ENCODE measurements around the gene CNST. TPM values are rescaled to one million over a fixed set of nuclear protein-coding genes. Genes with fewer than 3 reads are reported as not detected.

CNST gene
- total and polyA plus RNA-seq, 2 of the 13 experiments (the other 11 are each of a cell fraction or from before 2014, with no cell fraction given): 6.3 to 12.4 TPM

DNA sequence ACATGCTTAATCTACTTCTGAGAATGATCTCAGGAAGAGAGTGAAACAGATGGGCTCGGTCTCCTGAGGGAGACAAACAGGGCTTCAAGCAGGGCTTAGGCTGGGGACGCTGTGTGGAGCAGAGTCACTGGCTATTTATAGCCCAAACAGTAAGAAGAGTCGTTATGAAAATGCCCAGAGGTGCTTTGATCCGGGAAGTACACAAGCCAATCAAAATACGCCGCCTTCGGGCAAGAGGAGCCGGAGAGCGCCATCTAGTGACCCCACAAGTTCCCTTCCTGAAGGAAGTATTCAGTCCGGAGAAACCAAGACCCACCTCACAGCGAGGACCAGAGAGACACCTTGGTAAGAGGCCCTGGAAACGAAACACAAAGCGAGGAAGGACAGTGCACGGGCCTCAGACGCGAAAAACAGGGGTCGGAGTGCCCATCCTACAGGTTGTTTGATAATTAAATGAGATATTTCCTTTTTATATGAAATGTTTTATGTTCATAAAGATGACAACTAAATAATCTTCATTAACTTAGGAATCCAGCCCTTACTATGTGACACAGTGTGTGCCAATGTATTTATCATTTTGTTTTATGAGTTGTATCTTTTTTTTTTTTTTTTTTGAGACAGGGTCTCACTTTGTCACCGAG, 133.0 kb downstream of the CNST start (continued):
- TF ChIP-seq, protein P1, sequence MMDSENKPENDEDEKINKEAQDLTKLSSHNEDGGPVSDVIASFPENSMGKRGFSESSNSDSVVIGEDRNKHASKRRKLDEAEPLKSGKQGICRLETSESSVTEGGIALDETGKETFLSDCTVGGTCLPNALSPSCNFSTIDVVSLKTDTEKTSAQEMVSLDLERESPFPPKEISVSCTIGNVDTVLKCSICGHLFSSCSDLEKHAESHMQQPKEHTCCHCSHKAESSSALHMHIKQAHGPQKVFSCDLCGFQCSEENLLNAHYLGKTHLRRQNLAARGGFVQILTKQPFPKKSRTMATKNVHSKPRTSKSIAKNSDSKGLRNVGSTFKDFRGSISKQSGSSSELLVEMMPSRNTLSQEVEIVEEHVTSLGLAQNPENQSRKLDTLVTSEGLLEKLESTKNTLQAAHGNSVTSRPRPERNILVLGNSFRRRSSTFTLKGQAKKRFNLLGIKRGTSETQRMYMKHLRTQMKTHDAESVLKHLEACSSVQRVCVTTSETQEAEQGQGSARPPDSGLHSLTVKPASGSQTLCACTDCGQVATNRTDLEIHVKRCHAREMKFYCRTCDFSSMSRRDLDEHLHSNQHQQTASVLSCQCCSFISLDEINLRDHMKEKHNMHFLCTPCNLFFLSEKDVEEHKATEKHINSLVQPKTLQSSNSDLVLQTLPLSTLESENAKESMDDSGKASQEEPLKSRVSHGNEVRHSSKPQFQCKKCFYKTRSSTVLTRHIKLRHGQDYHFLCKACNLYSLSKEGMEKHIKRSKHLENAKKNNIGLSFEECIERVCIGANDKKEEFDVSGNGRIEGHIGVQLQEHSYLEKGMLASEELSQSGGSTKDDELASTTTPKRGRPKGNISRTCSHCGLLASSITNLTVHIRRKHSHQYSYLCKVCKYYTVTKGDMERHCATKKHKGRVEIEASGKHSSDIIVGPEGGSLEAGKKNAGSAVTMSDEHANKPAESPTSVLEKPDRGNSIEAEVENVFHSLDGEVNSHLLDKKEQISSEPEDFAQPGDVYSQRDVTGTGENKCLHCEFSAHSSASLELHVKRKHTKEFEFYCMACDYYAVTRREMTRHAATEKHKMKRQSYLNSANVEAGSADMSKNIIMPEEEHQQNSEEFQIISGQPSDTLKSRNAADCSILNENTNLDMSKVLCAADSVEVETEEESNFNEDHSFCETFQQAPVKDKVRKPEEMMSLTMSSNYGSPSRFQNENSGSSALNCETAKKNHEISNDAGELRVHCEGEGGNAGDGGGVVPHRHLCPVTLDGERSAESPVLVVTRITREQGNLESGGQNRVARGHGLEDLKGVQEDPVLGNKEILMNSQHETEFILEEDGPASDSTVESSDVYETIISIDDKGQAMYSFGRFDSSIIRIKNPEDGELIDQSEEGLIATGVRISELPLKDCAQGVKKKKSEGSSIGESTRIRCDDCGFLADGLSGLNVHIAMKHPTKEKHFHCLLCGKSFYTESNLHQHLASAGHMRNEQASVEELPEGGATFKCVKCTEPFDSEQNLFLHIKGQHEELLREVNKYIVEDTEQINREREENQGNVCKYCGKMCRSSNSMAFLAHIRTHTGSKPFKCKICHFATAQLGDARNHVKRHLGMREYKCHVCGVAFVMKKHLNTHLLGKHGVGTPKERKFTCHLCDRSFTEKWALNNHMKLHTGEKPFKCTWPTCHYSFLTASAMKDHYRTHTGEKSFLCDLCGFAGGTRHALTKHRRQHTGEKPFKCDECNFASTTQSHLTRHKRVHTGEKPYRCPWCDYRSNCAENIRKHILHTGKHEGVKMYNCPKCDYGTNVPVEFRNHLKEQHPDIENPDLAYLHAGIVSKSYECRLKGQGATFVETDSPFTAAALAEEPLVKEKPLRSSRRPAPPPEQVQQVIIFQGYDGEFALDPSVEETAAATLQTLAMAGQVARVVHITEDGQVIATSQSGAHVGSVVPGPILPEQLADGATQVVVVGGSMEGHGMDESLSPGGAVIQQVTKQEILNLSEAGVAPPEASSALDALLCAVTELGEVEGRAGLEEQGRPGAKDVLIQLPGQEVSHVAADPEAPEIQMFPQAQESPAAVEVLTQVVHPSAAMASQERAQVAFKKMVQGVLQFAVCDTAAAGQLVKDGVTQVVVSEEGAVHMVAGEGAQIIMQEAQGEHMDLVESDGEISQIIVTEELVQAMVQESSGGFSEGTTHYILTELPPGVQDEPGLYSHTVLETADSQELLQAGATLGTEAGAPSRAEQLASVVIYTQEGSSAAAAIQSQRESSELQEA (CRISPR knock-in tag; IDR thresholded peaks at IDR 0.05; ENCODE audit: not compliant biosample characterization): no peak
- TF ChIP-seq HNRNPK (IDR thresholded peaks at IDR 0.05; ENCODE audit: low read depth, low read length, poor library complexity, severe bottlenecking) (no peak), ATF1 (CRISPR knock-in tag; IDR thresholded peaks at IDR 0.05) (no peak), SP1 (IDR thresholded peaks at IDR 0.05) (no peak), SP1 (CRISPR knock-in tag; IDR thresholded peaks at IDR 0.05) (no peak), ZNF644 (CRISPR knock-in tag; IDR thresholded peaks at IDR 0.05; ENCODE audit: low read depth) (no peak), SIN3B (IDR thresholded peaks at IDR 0.05; ENCODE audit: low read length) (no peak), GATAD1 (CRISPR knock-in tag; IDR thresholded peaks at IDR 0.05) (no peak)
- TF ChIP-seq, protein P2, sequence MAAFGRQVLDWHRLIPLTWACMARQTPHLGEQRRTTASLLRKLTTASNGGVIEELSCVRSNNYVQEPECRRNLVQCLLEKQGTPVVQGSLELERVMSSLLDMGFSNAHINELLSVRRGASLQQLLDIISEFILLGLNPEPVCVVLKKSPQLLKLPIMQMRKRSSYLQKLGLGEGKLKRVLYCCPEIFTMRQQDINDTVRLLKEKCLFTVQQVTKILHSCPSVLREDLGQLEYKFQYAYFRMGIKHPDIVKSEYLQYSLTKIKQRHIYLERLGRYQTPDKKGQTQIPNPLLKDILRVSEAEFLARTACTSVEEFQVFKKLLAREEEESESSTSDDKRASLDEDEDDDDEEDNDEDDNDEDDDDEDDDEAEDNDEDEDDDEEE (CRISPR knock-in tag; IDR thresholded peaks at IDR 0.05): no peak
- TF ChIP-seq, protein P3, sequence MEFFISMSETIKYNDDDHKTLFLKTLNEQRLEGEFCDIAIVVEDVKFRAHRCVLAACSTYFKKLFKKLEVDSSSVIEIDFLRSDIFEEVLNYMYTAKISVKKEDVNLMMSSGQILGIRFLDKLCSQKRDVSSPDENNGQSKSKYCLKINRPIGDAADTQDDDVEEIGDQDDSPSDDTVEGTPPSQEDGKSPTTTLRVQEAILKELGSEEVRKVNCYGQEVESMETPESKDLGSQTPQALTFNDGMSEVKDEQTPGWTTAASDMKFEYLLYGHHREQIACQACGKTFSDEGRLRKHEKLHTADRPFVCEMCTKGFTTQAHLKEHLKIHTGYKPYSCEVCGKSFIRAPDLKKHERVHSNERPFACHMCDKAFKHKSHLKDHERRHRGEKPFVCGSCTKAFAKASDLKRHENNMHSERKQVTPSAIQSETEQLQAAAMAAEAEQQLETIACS (CRISPR knock-in tag; IDR thresholded peaks at IDR 0.05): no peak
- TF ChIP-seq, protein P4, sequence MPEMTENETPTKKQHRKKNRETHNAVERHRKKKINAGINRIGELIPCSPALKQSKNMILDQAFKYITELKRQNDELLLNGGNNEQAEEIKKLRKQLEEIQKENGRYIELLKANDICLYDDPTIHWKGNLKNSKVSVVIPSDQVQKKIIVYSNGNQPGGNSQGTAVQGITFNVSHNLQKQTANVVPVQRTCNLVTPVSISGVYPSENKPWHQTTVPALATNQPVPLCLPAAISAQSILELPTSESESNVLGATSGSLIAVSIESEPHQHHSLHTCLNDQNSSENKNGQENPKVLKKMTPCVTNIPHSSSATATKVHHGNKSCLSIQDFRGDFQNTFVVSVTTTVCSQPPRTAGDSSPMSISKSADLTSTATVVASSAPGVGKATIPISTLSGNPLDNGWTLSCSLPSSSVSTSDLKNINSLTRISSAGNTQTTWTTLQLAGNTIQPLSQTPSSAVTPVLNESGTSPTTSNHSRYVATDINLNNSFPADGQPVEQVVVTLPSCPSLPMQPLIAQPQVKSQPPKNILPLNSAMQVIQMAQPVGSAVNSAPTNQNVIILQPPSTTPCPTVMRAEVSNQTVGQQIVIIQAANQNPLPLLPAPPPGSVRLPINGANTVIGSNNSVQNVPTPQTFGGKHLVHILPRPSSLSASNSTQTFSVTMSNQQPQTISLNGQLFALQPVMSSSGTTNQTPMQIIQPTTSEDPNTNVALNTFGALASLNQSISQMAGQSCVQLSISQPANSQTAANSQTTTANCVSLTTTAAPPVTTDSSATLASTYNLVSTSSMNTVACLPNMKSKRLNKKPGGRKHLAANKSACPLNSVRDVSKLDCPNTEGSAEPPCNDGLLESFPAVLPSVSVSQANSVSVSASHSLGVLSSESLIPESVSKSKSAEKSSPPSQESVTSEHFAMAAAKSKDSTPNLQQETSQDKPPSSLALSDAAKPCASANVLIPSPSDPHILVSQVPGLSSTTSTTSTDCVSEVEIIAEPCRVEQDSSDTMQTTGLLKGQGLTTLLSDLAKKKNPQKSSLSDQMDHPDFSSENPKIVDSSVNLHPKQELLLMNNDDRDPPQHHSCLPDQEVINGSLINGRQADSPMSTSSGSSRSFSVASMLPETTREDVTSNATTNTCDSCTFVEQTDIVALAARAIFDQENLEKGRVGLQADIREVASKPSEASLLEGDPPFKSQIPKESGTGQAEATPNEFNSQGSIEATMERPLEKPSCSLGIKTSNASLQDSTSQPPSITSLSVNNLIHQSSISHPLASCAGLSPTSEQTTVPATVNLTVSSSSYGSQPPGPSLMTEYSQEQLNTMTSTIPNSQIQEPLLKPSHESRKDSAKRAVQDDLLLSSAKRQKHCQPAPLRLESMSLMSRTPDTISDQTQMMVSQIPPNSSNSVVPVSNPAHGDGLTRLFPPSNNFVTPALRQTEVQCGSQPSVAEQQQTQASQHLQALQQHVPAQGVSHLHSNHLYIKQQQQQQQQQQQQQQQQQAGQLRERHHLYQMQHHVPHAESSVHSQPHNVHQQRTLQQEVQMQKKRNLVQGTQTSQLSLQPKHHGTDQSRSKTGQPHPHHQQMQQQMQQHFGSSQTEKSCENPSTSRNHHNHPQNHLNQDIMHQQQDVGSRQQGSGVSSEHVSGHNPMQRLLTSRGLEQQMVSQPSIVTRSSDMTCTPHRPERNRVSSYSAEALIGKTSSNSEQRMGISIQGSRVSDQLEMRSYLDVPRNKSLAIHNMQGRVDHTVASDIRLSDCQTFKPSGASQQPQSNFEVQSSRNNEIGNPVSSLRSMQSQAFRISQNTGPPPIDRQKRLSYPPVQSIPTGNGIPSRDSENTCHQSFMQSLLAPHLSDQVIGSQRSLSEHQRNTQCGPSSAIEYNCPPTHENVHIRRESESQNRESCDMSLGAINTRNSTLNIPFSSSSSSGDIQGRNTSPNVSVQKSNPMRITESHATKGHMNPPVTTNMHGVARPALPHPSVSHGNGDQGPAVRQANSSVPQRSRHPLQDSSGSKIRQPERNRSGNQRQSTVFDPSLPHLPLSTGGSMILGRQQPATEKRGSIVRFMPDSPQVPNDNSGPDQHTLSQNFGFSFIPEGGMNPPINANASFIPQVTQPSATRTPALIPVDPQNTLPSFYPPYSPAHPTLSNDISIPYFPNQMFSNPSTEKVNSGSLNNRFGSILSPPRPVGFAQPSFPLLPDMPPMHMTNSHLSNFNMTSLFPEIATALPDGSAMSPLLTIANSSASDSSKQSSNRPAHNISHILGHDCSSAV (CRISPR knock-in tag; IDR thresholded peaks at IDR 0.05; ENCODE audit: borderline replicate concordance): no peak

Measured in HepG2 (cell line).